Measurements from ENCODE around the gene ELP5. TPM values are rescaled to one million over a fixed set of nuclear protein-coding genes. Genes with fewer than 3 reads are reported as not detected.

ELP5 gene
- total RNA-seq, 2 experiments from 2014 or later, result 58.1 to 62.3 TPM

- Mint-ChIP-seq H3K27me3 (peaks cover 24% of the 10 kb centered on the region), H3K4me1 (peaks cover 20% of the 10 kb centered on the region), H3K9me3 (ENCODE audit: low read depth) (no peaks in the 10 kb centered on the region), H3K4me3 (no peak overlapping the region), H3K36me3 (ENCODE audit: low read depth) (no peaks in the 10 kb centered on the region), H3K27ac (no peak overlapping the region)
- DNase-seq (no peak), ATAC-seq (no peak)
- ChIA-PET POLR2A (no interaction called here), CTCF (interaction anchor here (0.9 to 2.1 kb wide), 3 partner anchors 30 to 221 kb away, joined by 3 to 11 read pairs (median 4); no protein-coding TSS in a partner anchor)
- intact Hi-C loops (cut with DNase I, micrococcal nuclease), result no loop called here
Observed at GRCh38 chr17:7266784-7267183, 14.8 kb downstream of the ELP5 start.

GRCh38 chr17:7279448-7279847 is 27.4 kb downstream of the ELP5 start:
- Mint-ChIP-seq H3K4me1 (peaks cover 21% of the 10 kb centered on the region), H3K4me3 (no peak overlapping the region), H3K27me3 (peaks cover 17% of the 10 kb centered on the region), H3K36me3 (ENCODE audit: low read depth) (no peaks in the 10 kb centered on the region), H3K9me3 (ENCODE audit: low read depth) (no peaks in the 10 kb centered on the region), H3K27ac (no peak overlapping the region)
- ChIA-PET POLR2A (no interaction called here), CTCF (interaction anchor here (0.6 to 5.9 kb wide), 2 partner anchors 17 to 26 kb away, joined by 3 to 45 read pairs; no protein-coding TSS in a partner anchor)
- ATAC-seq, result no peak
- no peak for DNase-seq
- intact Hi-C loops (cut with DNase I, micrococcal nuclease), result no loop called here

GRCh38 chr17:7280519-7281073 is 28.6 kb downstream of the ELP5 start:
- intact Hi-C loops (cut with DNase I, micrococcal nuclease), result loop anchor here (1.0 to 2.0 kb wide), 20 partner anchors 16 to 309 kb away; partner anchors contain the start of genes EIF5A (in 2 of the 2), ACAP1 (in 1 of the 2), DVL2 (in 1 of the 2) and ELP5 (in 1 of the 2)
- Mint-ChIP-seq H3K27ac (no peak overlapping the region), H3K4me3 (peak overlapping the region; percentile 70), H3K27me3 (peaks cover 17% of the 10 kb centered on the region), H3K4me1 (peaks cover 21% of the 10 kb centered on the region), H3K9me3 (ENCODE audit: low read depth) (no peaks in the 10 kb centered on the region), H3K36me3 (ENCODE audit: low read depth) (no peaks in the 10 kb centered on the region)
- DNase-seq, result peak; percentile 92
- ChIA-PET POLR2A (interaction anchor here (0.5 to 1.0 kb wide), 2 partner anchors 16 to 33 kb away, joined by 4 read pairs; no protein-coding TSS in a partner anchor), CTCF (interaction anchor here (0.6 to 5.9 kb wide), 17 partner anchors 16 to 935 kb away, joined by 3 to 45 read pairs (median 3); partner anchors contain the start of genes NEURL4 and NLGN2)
- ATAC-seq, result peak; percentile 84

GRCh38 chr17:7281074-7281952 is 29.3 kb downstream of the ELP5 start, which contains the start of gene SLC2A4:
SLC2A4 (plus strand) TSS chr17:7281718; CDS start chr17:7281935, 217 bp downstream.
- peak within 1 kb of the TSS; percentile 70 for H3K4me3 Mint-ChIP-seq
- no peak within 1 kb of the TSS for H3K27ac Mint-ChIP-seq
- CTCF ChIA-PET, result interaction anchor here (0.7 to 5.9 kb wide), 15 partner anchors 10 to 279 kb away, joined by 3 to 45 read pairs (median 3); partner anchors contain the start of genes ACAP1, NEURL4 and NLGN2
- no peaks in the 10 kb centered on the region for H3K9me3 Mint-ChIP-seq (ENCODE audit: low read depth)
- intact Hi-C loops (cut with DNase I, micrococcal nuclease), result loop anchor here (1.0 to 2.0 kb wide), 15 partner anchors 26 to 280 kb away; partner anchors contain the start of genes ACAP1 (in 1 of the 2), DVL2 (in 1 of the 2), EIF5A (in 1 of the 2) and ELP5 (in 1 of the 2)
- H3K36me3 Mint-ChIP-seq (ENCODE audit: low read depth), result no peaks in the 10 kb centered on the region
- DNase-seq (peak; percentile 96), ATAC-seq (peak; percentile 87)
- POLR2A ChIA-PET, result interaction anchor here (0.5 to 1.0 kb wide), 2 partner anchors 17 to 32 kb away, joined by 4 read pairs; no protein-coding TSS in a partner anchor
- H3K27me3 Mint-ChIP-seq, result peaks cover 17% of the 10 kb centered on the region
- peaks cover 21% of the 10 kb centered on the region for H3K4me1 Mint-ChIP-seq

GRCh38 chr17:7281953-7282751 is 30.1 kb downstream of the ELP5 start:
- no peaks in the 10 kb centered on the region for H3K36me3 Mint-ChIP-seq (ENCODE audit: low read depth)
- H3K4me1 Mint-ChIP-seq, result peaks cover 21% of the 10 kb centered on the region
- no peak for ATAC-seq
- ChIA-PET CTCF (interaction anchor here (0.6 to 5.9 kb wide), 10 partner anchors 9 to 482 kb away, joined by 3 to 45 read pairs (median 3); partner anchors contain the start of gene PHF23), POLR2A (interaction anchor here (0.6 kb wide), 1 partner anchor 177 kb away, joined by 3 read pairs; no protein-coding TSS in a partner anchor)
- H3K4me3 Mint-ChIP-seq, result peak overlapping the region; percentile 70
- intact Hi-C loops (cut with DNase I, micrococcal nuclease), result loop anchor here (1.0 to 2.0 kb wide), 15 partner anchors 25 to 279 kb away; partner anchors contain the start of genes ACAP1 (in 1 of the 2), DVL2 (in 1 of the 2), EIF5A (in 1 of the 2) and ELP5 (in 1 of the 2)
- peak; percentile 24 for DNase-seq
- H3K9me3 Mint-ChIP-seq (ENCODE audit: low read depth), result no peaks in the 10 kb centered on the region
- H3K27ac Mint-ChIP-seq, result no peak overlapping the region
- peaks cover 17% of the 10 kb centered on the region for H3K27me3 Mint-ChIP-seq

- ATAC-seq, result no peak
- Mint-ChIP-seq H3K4me1 (peaks cover 21% of the 10 kb centered on the region), H3K4me3 (no peak overlapping the region), H3K9me3 (ENCODE audit: low read depth) (no peaks in the 10 kb centered on the region), H3K36me3 (ENCODE audit: low read depth) (no peaks in the 10 kb centered on the region), H3K27me3 (peaks cover 17% of the 10 kb centered on the region), H3K27ac (no peak overlapping the region)
- DNase-seq, result peak; percentile 28
- intact Hi-C loops (cut with DNase I, micrococcal nuclease), result no loop called here
- POLR2A ChIA-PET, result interaction anchor here (0.6 kb wide), 2 partner anchors 176 to 293 kb away, joined by 3 read pairs; no protein-coding TSS in a partner anchor
- CTCF ChIA-PET, result interaction anchor here (0.5 to 5.9 kb wide), 10 partner anchors 13 to 852 kb away, joined by 3 to 45 read pairs (median 3); partner anchors contain the start of gene PHF23
Observed at GRCh38 chr17:7282752-7283321, 30.8 kb downstream of the ELP5 start.

GRCh38 chr17:7283471-7284216 is 31.6 kb downstream of the ELP5 start:
- Mint-ChIP-seq H3K4me3 (no peak overlapping the region), H3K27ac (no peak overlapping the region), H3K36me3 (ENCODE audit: low read depth) (no peaks in the 10 kb centered on the region), H3K4me1 (peaks cover 21% of the 10 kb centered on the region), H3K27me3 (peaks cover 17% of the 10 kb centered on the region), H3K9me3 (ENCODE audit: low read depth) (no peaks in the 10 kb centered on the region)
- ChIA-PET POLR2A (interaction anchor here (0.6 kb wide), 2 partner anchors 63 to 292 kb away, joined by 3 read pairs; no protein-coding TSS in a partner anchor), CTCF (interaction anchor here (0.5 to 5.9 kb wide), 7 partner anchors 13 to 851 kb away, joined by 3 to 45 read pairs (median 4); no protein-coding TSS in a partner anchor)
- DNase-seq (no peak), ATAC-seq (no peak)
- intact Hi-C loops (cut with DNase I, micrococcal nuclease), result no loop called here

GRCh38 chr17:7284911-7285310 is 32.9 kb downstream of the ELP5 start:
- ChIA-PET CTCF (interaction anchor here (1.2 to 1.3 kb wide), 2 partner anchors 11 to 14 kb away, joined by 3 to 9 read pairs; no protein-coding TSS in a partner anchor), POLR2A (no interaction called here)
- no peaks in the 10 kb centered on the region for H3K36me3 Mint-ChIP-seq (ENCODE audit: low read depth)
- no peaks in the 10 kb centered on the region for H3K9me3 Mint-ChIP-seq (ENCODE audit: low read depth)
- H3K4me3 Mint-ChIP-seq, result no peak overlapping the region
- no peak overlapping the region for H3K27ac Mint-ChIP-seq
- peaks cover 17% of the 10 kb centered on the region for H3K27me3 Mint-ChIP-seq
- ATAC-seq (no peak), DNase-seq (no peak)
- intact Hi-C loops (cut with DNase I, micrococcal nuclease), result no loop called here
- peaks cover 21% of the 10 kb centered on the region for H3K4me1 Mint-ChIP-seq

GRCh38 chr17:7285679-7286078 is 33.7 kb downstream of the ELP5 start:
- ChIA-PET CTCF (interaction anchor here (1.2 to 2.5 kb wide), 2 partner anchors 11 to 13 kb away, joined by 3 to 12 read pairs; no protein-coding TSS in a partner anchor), POLR2A (interaction anchor here (1.2 kb wide), 1 partner anchor 28 kb away, joined by 3 read pairs; no protein-coding TSS in a partner anchor)
- no peaks in the 10 kb centered on the region for H3K9me3 Mint-ChIP-seq (ENCODE audit: low read depth)
- H3K4me1 Mint-ChIP-seq, result peaks cover 17% of the 10 kb centered on the region
- H3K36me3 Mint-ChIP-seq (ENCODE audit: low read depth), result no peaks in the 10 kb centered on the region
- H3K4me3 Mint-ChIP-seq, result no peak overlapping the region
- intact Hi-C loops (cut with DNase I, micrococcal nuclease), result no loop called here
- no peak for DNase-seq
- peaks cover 17% of the 10 kb centered on the region for H3K27me3 Mint-ChIP-seq
- ATAC-seq, result no peak
- no peak overlapping the region for H3K27ac Mint-ChIP-seq

Measured in activated CD4-positive, alpha-beta T cell treated with anti-CD3 and anti-CD28 coated beads for 36 hours (primary cell).